SU-DHL-6 (cell line): ENCODE measurements around the gene UBR3.
"Not testable (repeated sequence)": the region's sequence is repeated elsewhere in the genome, so short reads cannot be mapped to it uniquely, and the experiment has no call there.

ENCODE experiments used
- H2AFZ ChIP-seq: fragments of 200-600 bp; sonication (generic); 2 replicates; pipeline ENCODE4 v1.6.1; 2014; ENCODE audit warnings: low read depth, mild to moderate bottlenecking, moderate library complexity, mixed read lengths, antibody characterized with exemption, low read length; ENCODE audit not compliant: severe bottlenecking
- H3F3A ChIP-seq: fragments of 200-600 bp; shearing (Covaris generic); 2 replicates; pipeline ENCODE4 v1.6.0; 2016; ENCODE audit warnings: antibody characterized with exemption, mild to moderate bottlenecking; ENCODE audit not compliant: insufficient read depth
- H3K27ac ChIP-seq: fragments of 200-600 bp; sonication (generic); 2 replicates; pipeline ENCODE4 v1.5.1; 2016; ENCODE audit warnings: low read depth, mild to moderate bottlenecking, low read length, moderate library complexity, mixed read lengths
- H3K27me3 ChIP-seq: fragments of 200-600 bp; sonication (generic), shearing (Covaris generic); 2 replicates; pipeline ENCODE4 v1.6.0; 2014; ENCODE audit warnings: mild to moderate bottlenecking, low read length
- H3K36me3 ChIP-seq: fragments of 200-600 bp; sonication (generic); 2 replicates; pipeline ENCODE4 v1.6.1; 2014; ENCODE audit warnings: mild to moderate bottlenecking, low read length, mixed read lengths
- H3K4me2 ChIP-seq: fragments of 300-600, 200-600 bp; shearing (Covaris generic), sonication (generic); 2 replicates; pipeline ENCODE4 v1.6.0; 2014; ENCODE audit warnings: low read length, low read depth, mild to moderate bottlenecking; ENCODE audit not compliant: poor library complexity, severe bottlenecking
- H3K4me3 ChIP-seq: fragments of 200-600 bp; sonication (generic); 2 replicates; pipeline ENCODE4 v1.5.1; 2014; ENCODE audit warnings: antibody characterized with exemption, low read length, mild to moderate bottlenecking, mixed read lengths; ENCODE audit not compliant: insufficient read depth, poor library complexity, severe bottlenecking
- H3K79me2 ChIP-seq: fragments of 200-600 bp; sonication (generic); 2 replicates; pipeline ENCODE4 v1.6.1; 2014; ENCODE audit warnings: mild to moderate bottlenecking, low read length, moderate library complexity; ENCODE audit not compliant: insufficient read depth
- H3K9ac ChIP-seq: fragments of 200-600 bp; sonication (generic); 2 replicates; pipeline ENCODE4 v1.7.0; 2014; ENCODE audit warnings: mild to moderate bottlenecking, low read length
- H3K9me2 ChIP-seq: fragments of 200-600 bp; sonication (generic); replicated peaks from 2 replicates; pipeline ENCODE4 v1.6.1; 2014; ENCODE audit warnings: low read length; ENCODE audit not compliant: insufficient read depth
- H3K9me3 ChIP-seq: fragments of 200-600 bp; sonication (generic); 2 replicates; pipeline ENCODE4 v1.6.1; 2014; ENCODE audit warnings: low read length, mixed read lengths; ENCODE audit not compliant: insufficient read depth
- H4K20me1 ChIP-seq: fragments of 200-600 bp; sonication (generic); 2 replicates; pipeline ENCODE4 v1.6.1; 2014; ENCODE audit warnings: low read depth, mild to moderate bottlenecking, antibody characterized with exemption, low read length, moderate library complexity, mixed read lengths
- CTCF ChIP-seq: fragments of 200-600 bp; sonication (generic); IDR thresholded peaks from one replicate; pipeline ENCODE4 v1.5.1; 2017; ENCODE audit warnings: antibody characterized with exemption, mild to moderate bottlenecking, low read length, moderate library complexity; ENCODE audit not compliant: insufficient read depth, poor library complexity, severe bottlenecking
- EZH2phosphoT487 ChIP-seq: fragments of 200-600 bp; sonication (generic), shearing (Covaris generic); conservative IDR thresholded peaks from 2 replicates; pipeline ENCODE4 v1.6.1; 2018; ENCODE audit warnings: mild to moderate bottlenecking, antibody characterized with exemption, low read length, moderate library complexity, mixed read lengths

UBR3 gene

GRCh38 chr2:169818241-169818640, 9.0 kb upstream of the UBR3 start:
- H4K20me1 ChIP-seq = no peaks in the 10 kb centered on the region; the same call in 1 of the 2 replicates
- no peaks in the 10 kb centered on the region for H3K27me3 ChIP-seq
- H3K4me2 ChIP-seq = no peak overlapping the region
- TF ChIP-seq EZH2phosphoT487 (no peak), CTCF (no peak)
- H3F3A ChIP-seq = peaks cover 16% of the 10 kb centered on the region; the same call in 1 of the 2 replicates
- H3K4me3 ChIP-seq = no peak overlapping the region
- H3K79me2 ChIP-seq = peaks cover 27% of the 10 kb centered on the region
- no peaks in the 10 kb centered on the region for H3K9me3 ChIP-seq
- no peak overlapping the region for H3K9ac ChIP-seq
- H2AFZ ChIP-seq = no peak overlapping the region
- no peaks in the 10 kb centered on the region for H3K9me2 ChIP-seq
- no peak overlapping the region for H3K27ac ChIP-seq
- H3K36me3 ChIP-seq = peaks cover 47% of the 10 kb centered on the region

GRCh38 chr2:169819106-169819505, 8.1 kb upstream of the UBR3 start:
- Histone ChIP-seq H3K9me2 (no peaks in the 10 kb centered on the region), H3K9me3 (no peaks in the 10 kb centered on the region), H3K4me3 (no peak overlapping the region), H3K27ac (no peak overlapping the region), H4K20me1 (no peaks in the 10 kb centered on the region; the same call in 1 of the 2 replicates), H3F3A (peaks cover 11% of the 10 kb centered on the region; the same call in 1 of the 2 replicates), H3K27me3 (no peaks in the 10 kb centered on the region), H3K36me3 (peaks cover 47% of the 10 kb centered on the region), H3K4me2 (no peak overlapping the region), H3K9ac (no peak overlapping the region), H3K79me2 (peaks cover 35% of the 10 kb centered on the region), H2AFZ (no peak overlapping the region)
- TF ChIP-seq EZH2phosphoT487 = no peak

- not testable (repeated sequence) for H4K20me1 ChIP-seq, H2AFZ ChIP-seq, H3K9ac ChIP-seq, H3K27me3 ChIP-seq, H3K4me3 ChIP-seq, H3K27ac ChIP-seq, H3K9me2 ChIP-seq, H3K4me2 ChIP-seq, H3K9me3 ChIP-seq
- Histone ChIP-seq H3K79me2 (peaks cover 39% of the 10 kb centered on the region), H3F3A (peaks cover 11% of the 10 kb centered on the region; the same call in 1 of the 2 replicates), H3K36me3 (peaks cover 45% of the 10 kb centered on the region)
Observed at GRCh38 chr2:169820101-169820500, 7.2 kb upstream of the UBR3 start.

- H3K79me2 ChIP-seq = peaks cover 39% of the 10 kb centered on the region
- H3K4me2 ChIP-seq = peak overlapping the region; percentile 95
- H3K27ac ChIP-seq = no peak overlapping the region
- H4K20me1 ChIP-seq = no peaks in the 10 kb centered on the region; the same call in 1 of the 2 replicates
- no peak overlapping the region for H3K4me3 ChIP-seq
- H3K9me3 ChIP-seq = no peaks in the 10 kb centered on the region
- H2AFZ ChIP-seq = no peak overlapping the region
- no peak for TF ChIP-seq CTCF
- TF ChIP-seq EZH2phosphoT487 = no peak
- H3F3A ChIP-seq = peaks cover 11% of the 10 kb centered on the region; the same call in 1 of the 2 replicates
- H3K9me2 ChIP-seq = no peaks in the 10 kb centered on the region
- H3K9ac ChIP-seq = no peak overlapping the region; the same call in 1 of the 2 replicates
- H3K27me3 ChIP-seq = no peaks in the 10 kb centered on the region
- peaks cover 33% of the 10 kb centered on the region for H3K36me3 ChIP-seq
Observed at GRCh38 chr2:169822036-169822435, 5.2 kb upstream of the UBR3 start.
